Epithelial cell of umbilical artery (primary cell): ENCODE measurements around the gene CREBZF. TPM values are rescaled to one million over a fixed set of nuclear protein-coding genes. Genes with fewer than 3 reads are reported as not detected.

Experiments
- total RNA-seq: library from RNA; depleted of rRNA; stranded (reverse); fragments of >200 nt; gene quantifications from 2 replicates; pipeline ENCODE4 v1.2.3, GENCODE V29; 2014

CREBZF gene, protein sequence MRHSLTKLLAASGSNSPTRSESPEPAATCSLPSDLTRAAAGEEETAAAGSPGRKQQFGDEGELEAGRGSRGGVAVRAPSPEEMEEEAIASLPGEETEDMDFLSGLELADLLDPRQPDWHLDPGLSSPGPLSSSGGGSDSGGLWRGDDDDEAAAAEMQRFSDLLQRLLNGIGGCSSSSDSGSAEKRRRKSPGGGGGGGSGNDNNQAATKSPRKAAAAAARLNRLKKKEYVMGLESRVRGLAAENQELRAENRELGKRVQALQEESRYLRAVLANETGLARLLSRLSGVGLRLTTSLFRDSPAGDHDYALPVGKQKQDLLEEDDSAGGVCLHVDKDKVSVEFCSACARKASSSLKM
- total RNA-seq, result 28.6 and 48.9 TPM in 2 replicates

GRCh38 chr11:85664615-85665481, at the start of gene CREBZF:
Gene CREBZF (minus strand): TSS chr11:85665129. CDS start chr11:85664875, 254 bp downstream.

DNA sequence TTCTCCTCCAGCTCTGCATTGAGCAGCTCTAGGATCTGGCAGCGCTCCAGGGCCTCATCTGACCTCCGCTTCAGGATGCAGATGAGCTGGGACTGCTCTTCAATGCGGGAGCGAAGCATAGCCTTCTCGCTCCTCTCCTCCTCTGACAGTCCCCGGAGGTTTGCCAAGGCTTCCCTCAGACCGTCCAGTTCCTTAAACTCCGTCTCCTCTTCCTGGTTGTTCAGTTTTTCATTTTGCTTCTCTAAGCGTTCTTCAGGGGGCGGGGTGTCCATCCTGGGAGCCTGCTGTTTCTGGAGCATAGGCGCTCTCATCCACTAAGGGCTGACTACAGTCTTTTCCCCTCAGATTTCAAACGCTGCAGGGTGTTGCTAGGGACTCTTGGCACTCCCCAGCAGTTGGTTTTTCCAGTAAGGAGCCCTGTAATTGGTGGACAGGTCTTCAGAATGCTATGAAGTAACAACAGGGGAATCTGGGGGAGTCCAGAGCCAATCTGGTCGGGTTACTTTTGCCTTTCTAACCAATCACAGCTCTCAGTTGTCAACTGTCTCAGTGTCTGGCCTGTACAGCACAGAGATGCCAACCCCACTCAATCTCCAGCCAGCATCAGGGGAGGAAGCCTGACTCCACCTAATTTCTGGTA, 21.0 kb upstream of the CREBZF start, which contains the start of gene CCDC89:
Gene CCDC89, minus strand, starts transcription at position 376 of the 640 bp plus-strand sequence. Its CDS starts 65 bp downstream, at position 311.

DNA sequence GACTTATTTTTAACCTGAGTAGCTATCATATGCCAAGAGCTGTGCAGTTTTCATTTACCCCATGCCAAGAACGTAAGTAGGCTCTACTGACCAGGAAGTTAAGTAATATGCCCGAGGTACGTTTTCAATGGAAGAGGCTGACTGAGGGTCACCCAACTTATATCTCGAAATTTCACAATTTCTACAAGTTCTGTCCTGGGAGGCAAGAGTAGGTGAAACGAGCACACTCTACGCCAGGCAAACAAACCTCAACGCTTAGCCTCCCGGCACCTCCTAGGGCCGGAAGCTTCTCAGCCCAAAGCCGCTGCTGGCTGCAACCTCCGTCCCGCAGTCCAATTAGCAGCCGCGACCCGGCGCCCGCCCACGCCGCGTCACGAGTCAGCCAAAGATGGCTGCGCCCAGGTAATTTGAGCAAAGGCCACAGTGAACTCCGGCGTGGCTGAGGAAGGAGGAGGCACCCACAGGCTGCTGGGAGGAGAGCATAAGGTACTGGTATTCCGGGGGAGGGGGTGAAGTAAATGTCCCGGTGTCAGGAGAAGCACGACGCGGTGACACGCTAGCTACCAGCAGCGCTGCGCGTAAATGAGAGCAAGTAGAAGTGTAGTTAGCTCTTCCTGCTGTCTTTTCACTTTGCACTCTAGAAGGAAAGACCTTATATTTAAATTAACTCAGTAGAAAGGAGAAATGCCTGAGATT, 17.2 kb downstream of the CREBZF start, which contains the start of gene TMEM126A:
Gene TMEM126A, plus strand, starts transcription at position 364 of the 696 bp plus-strand sequence. CDS start 2,289 bp downstream, outside the sequence.

DNA sequence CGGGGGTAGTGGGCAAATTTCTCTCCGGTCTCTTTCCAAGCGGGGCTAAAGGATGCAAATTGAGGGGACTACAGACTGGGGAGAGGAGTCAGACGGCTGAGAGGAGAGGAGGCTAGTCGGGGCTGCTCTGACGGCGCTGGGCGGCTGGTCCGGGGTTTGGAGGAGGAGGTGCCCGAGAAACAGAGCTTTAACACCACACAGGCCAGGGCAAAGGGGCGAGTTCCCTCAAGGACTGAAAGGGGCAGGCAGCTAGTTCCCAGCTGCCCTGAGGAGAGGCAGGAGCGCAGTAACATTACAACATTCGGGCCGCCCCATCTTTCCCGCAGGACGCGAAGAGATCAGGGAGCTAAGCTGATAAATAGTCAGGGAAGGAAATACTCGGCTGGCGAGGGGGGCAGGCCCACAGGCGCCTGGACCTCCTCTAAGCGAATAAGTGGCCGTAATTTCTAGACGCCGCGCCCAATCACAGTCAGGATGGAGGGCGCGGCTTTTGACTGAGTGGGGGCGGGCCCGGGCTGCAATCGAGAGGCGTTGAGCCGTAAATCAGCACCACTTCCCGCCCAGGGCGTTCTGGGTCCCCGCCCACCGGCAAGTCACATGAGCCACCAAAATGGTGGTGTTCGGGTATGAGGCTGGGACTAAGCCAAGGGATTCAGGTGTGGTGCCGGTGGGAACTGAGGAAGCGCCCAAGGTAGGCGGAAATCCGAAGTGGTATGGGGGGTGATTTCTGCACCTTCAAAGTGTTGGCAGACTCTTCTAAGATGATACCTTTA, 36.7 kb downstream of the CREBZF start, which contains the start of gene TMEM126B:
Gene TMEM126B, plus strand, starts transcription at position 596 of the 773 bp plus-strand sequence. Its CDS starts 15 bp downstream, at position 611.

DNA sequence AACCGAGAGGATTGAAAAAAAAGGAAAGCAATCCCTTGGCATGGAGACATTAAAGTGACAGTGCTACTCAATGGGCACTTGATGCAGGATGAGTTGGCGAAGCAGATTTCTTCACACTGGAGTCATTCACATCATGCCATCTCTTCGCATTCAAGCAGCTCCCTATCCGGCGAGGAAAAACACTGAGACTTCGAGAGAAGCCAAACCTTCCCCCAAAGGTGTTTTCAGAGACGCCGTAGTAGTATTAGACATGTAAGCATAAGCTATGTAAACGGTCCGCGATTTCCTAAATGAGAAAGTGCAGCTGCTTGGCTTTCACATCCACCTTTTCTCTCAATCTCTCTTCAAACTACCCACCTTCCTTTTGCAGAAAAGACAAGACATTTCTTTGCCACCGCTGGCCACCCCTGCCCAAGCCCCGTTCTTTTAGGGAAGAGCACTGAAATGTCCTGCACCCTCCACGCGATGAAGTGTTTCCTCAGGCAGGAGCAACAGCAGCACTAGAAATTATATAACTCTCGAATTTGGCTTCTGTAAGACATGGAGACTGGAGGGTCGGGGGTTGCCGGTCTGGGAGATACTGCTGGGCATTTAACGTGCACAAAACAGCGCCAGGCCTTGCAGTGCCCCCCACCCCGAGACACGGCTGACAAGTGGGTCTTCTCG, 37.5 kb downstream of the CREBZF start, which contains the start of gene DLG2:
Gene DLG2, minus strand, starts transcription at position 13 of the 666 bp plus-strand sequence.

Other genes with a start within 250 kb of the CREBZF start
- gene DLG2, start 37.8 kb downstream of the CREBZF start, total RNA-seq, result 0.32 and 0.91 TPM in 2 replicates
- gene TMEM126B, start 36.5 kb downstream of the CREBZF start, total RNA-seq, result 78.3 and 100 TPM in 2 replicates
- gene TMEM126A, start 17.2 kb downstream of the CREBZF start, total RNA-seq, result 58.5 and 78.1 TPM in 2 replicates
- not detected in 2 replicates for gene CCDC89, start 21.1 kb upstream of the CREBZF start, total RNA-seq
- 3.6 and 11.1 TPM in 2 replicates for gene SYTL2, start 146.0 kb upstream of the CREBZF start, total RNA-seq
- under 0.01 TPM in 1 of 2 replicates, not detected in the other for gene CCDC83, start 190.3 kb upstream of the CREBZF start, total RNA-seq